ENCODE measurements around the gene ZPLD1.

Gene ZPLD1

DNA sequence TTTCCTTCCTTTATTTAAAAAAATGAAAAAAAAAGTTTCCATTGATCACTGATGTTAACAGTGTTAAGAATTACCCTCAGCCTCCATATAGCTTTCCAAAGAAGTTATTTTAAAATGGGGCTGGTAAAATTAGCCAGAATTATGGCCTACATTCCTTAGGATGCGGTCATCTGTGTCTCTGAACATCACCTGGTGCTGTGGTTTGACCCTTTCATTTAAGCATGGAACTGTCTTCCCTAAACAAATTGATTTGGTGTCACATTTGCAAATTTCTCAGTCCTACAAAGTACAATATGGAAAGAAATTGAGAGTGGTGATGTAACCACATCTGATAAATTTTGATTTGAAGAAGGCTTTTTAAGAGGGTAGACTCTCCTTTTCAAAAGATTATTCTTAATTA lies 40.3 kb upstream of the ZPLD1 start:
- H3K9ac ChIP-seq = no peak overlapping the region
- no peak overlapping the region for H2AFZ ChIP-seq (ENCODE audit: low read depth)
- no peaks in the 10 kb centered on the region for H3K36me3 ChIP-seq (ENCODE audit: insufficient read depth)
- no peaks in the 10 kb centered on the region for H3K27me3 ChIP-seq (ENCODE audit: insufficient read depth, low read depth)
- H3K79me2 ChIP-seq (ENCODE audit: insufficient read depth, low read depth) = no peaks in the 10 kb centered on the region
- no peak overlapping the region for H3K27ac ChIP-seq
- H4K20me1 ChIP-seq (ENCODE audit: insufficient read depth) = no peaks in the 10 kb centered on the region
- TF ChIP-seq, protein P1, sequence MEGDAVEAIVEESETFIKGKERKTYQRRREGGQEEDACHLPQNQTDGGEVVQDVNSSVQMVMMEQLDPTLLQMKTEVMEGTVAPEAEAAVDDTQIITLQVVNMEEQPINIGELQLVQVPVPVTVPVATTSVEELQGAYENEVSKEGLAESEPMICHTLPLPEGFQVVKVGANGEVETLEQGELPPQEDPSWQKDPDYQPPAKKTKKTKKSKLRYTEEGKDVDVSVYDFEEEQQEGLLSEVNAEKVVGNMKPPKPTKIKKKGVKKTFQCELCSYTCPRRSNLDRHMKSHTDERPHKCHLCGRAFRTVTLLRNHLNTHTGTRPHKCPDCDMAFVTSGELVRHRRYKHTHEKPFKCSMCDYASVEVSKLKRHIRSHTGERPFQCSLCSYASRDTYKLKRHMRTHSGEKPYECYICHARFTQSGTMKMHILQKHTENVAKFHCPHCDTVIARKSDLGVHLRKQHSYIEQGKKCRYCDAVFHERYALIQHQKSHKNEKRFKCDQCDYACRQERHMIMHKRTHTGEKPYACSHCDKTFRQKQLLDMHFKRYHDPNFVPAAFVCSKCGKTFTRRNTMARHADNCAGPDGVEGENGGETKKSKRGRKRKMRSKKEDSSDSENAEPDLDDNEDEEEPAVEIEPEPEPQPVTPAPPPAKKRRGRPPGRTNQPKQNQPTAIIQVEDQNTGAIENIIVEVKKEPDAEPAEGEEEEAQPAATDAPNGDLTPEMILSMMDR (conservative IDR thresholded peaks at IDR 0.05; ENCODE audit: low read depth, low read length) = no peak
- no peak overlapping the region for H3K4me2 ChIP-seq
- no peaks in the 10 kb centered on the region for H3K4me1 ChIP-seq (ENCODE audit: low read depth, poor library complexity, severe bottlenecking)
- no peak overlapping the region for H3K4me3 ChIP-seq (IDR thresholded peaks at IDR 0.05; ENCODE audit: insufficient read depth, low read depth, low read length)

GRCh38 chr3:102398176-102398575 lies 36.6 kb upstream of the ZPLD1 start:
- no peak overlapping the region for H3K27ac ChIP-seq
- H3K79me2 ChIP-seq (ENCODE audit: insufficient read depth, low read depth) = no peaks in the 10 kb centered on the region
- no peak overlapping the region for H2AFZ ChIP-seq (ENCODE audit: low read depth)
- H3K27me3 ChIP-seq (ENCODE audit: insufficient read depth, low read depth) = no peaks in the 10 kb centered on the region
- no peaks in the 10 kb centered on the region for H3K36me3 ChIP-seq (ENCODE audit: insufficient read depth)
- H4K20me1 ChIP-seq (ENCODE audit: insufficient read depth) = no peaks in the 10 kb centered on the region
- H3K4me1 ChIP-seq (ENCODE audit: low read depth, poor library complexity, severe bottlenecking) = no peaks in the 10 kb centered on the region
- TF ChIP-seq, protein P1 (conservative IDR thresholded peaks at IDR 0.05; ENCODE audit: low read depth, low read length) = no peak
- no peak overlapping the region for H3K4me3 ChIP-seq (IDR thresholded peaks at IDR 0.05; ENCODE audit: insufficient read depth, low read depth, low read length)
- no peak overlapping the region for H3K4me2 ChIP-seq
- no peak overlapping the region for H3K9ac ChIP-seq

DNA sequence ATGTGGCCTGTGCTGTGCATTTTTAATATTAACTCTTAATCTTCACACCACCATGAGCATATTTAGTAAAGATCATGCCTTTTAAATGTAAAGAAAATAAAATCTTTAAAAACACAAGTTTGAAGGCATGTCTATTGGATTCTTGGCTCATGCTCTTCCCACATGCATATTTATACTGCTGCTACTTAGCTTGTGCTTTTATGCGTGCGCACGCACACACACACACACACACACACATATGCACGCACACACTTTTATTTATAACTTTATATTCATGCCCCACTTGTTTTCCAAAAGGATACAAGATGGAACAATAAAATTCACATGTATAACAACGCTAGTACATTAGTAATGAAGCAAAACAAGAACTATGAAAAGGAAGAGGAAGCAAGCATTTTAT lies 36.1 kb upstream of the ZPLD1 start:
- Histone ChIP-seq H3K4me2 (no peak overlapping the region), H3K79me2 (ENCODE audit: insufficient read depth, low read depth) (no peaks in the 10 kb centered on the region)

DNA sequence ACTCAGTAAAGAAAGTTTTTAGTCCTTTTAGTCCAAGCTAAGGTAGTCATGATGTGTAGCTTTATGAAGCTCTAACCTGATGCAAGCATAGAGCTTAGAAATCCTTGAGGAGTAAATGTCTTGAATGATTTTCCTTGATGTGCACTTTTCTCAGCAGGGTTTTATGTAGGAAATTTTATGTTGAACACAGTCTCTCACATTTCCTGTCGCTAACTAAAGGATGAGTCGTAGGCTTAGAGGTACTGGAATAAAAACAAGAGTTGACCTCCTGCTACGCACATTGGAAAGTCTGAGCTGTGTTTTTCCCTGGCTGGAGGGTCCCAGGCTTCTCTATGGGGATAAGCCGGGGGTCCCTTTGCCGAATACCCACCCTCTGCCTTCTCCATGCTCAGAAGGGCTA lies 34.7 kb upstream of the ZPLD1 start:
- Histone ChIP-seq H3K36me3 (ENCODE audit: insufficient read depth) (no peaks in the 10 kb centered on the region), H3K27me3 (ENCODE audit: insufficient read depth, low read depth) (no peaks in the 10 kb centered on the region), H3K4me1 (ENCODE audit: low read depth, poor library complexity, severe bottlenecking) (no peaks in the 10 kb centered on the region), H3K79me2 (ENCODE audit: insufficient read depth, low read depth) (no peaks in the 10 kb centered on the region), H4K20me1 (ENCODE audit: insufficient read depth) (no peaks in the 10 kb centered on the region), H3K9ac (no peak overlapping the region), H3K27ac (no peak overlapping the region), H3K4me3 (IDR thresholded peaks at IDR 0.05; ENCODE audit: insufficient read depth, low read depth, low read length) (no peak overlapping the region), H2AFZ (ENCODE audit: low read depth) (no peak overlapping the region), H3K4me2 (no peak overlapping the region)
- TF ChIP-seq, protein P1 (conservative IDR thresholded peaks at IDR 0.05; ENCODE audit: low read depth, low read length) = no peak

More for the DNA sequence above, 36.1 kb upstream of the ZPLD1 start:
- Histone ChIP-seq H3K27me3 (ENCODE audit: insufficient read depth, low read depth) (no peaks in the 10 kb centered on the region), H3K4me1 (ENCODE audit: low read depth, poor library complexity, severe bottlenecking) (no peaks in the 10 kb centered on the region), H3K9ac (no peak overlapping the region), H2AFZ (ENCODE audit: low read depth) (no peak overlapping the region), H4K20me1 (ENCODE audit: insufficient read depth) (no peaks in the 10 kb centered on the region), H3K4me3 (IDR thresholded peaks at IDR 0.05; ENCODE audit: insufficient read depth, low read depth, low read length) (no peak overlapping the region), H3K36me3 (ENCODE audit: insufficient read depth) (no peaks in the 10 kb centered on the region), H3K27ac (no peak overlapping the region)
- TF ChIP-seq, protein P1 (conservative IDR thresholded peaks at IDR 0.05; ENCODE audit: low read depth, low read length) = no peak
